NCI-H2196 treated with DMSO at 0.1 percent for 48 hours (cell line): ENCODE results near the gene METTL27.
"Not testable (repeated sequence)": the region's sequence is repeated elsewhere in the genome, so short reads cannot be mapped to it uniquely, and the experiment has no call there.

Source experiments
- DNase-seq: peaks from one replicate; lab custom pipeline; 2025; ENCODE audit not compliant: unreplicated experiment; lab: John Stamatoyannopoulos, UW

METTL27 gene

GRCh38 chr7:73842067-73842976 lies at the start of gene METTL27:
TSS of gene METTL27 (minus strand) at chr7:73842516. CDS start at chr7:73842140, 376 bp downstream.
- peak; percentile 89 for DNase-seq

GRCh38 chr7:73891178-73891885 lies 49.0 kb upstream of the METTL27 start:
- DNase-seq = no peak

GRCh38 chr7:73890555-73891147 lies 48.3 kb upstream of the METTL27 start:
- no peak for DNase-seq

- DNase-seq = no peak
These were observed 46.6 kb upstream of the METTL27 start for GRCh38 chr7:73888959-73889358.

GRCh38 chr7:73887762-73888161 lies 45.4 kb upstream of the METTL27 start:
- no peak for DNase-seq

GRCh38 chr7:73885975-73886798 lies 43.9 kb upstream of the METTL27 start:
- no peak for DNase-seq

GRCh38 chr7:73885433-73885974 lies 43.2 kb upstream of the METTL27 start:
- no peak for DNase-seq

- DNase-seq = not testable (repeated sequence)
These were observed 42.6 kb upstream of the METTL27 start for GRCh38 chr7:73884867-73885422.

GRCh38 chr7:73882047-73882402 lies 39.7 kb upstream of the METTL27 start:
- DNase-seq = no peak

- DNase-seq = no peak
These were observed 39.2 kb upstream of the METTL27 start for GRCh38 chr7:73881352-73882046.

- no peak for DNase-seq
These were observed 38.5 kb upstream of the METTL27 start for GRCh38 chr7:73880755-73881328.

GRCh38 chr7:73879977-73880681 lies 37.8 kb upstream of the METTL27 start:
- DNase-seq = no peak

GRCh38 chr7:73876973-73877372 lies 34.7 kb upstream of the METTL27 start:
- no peak for DNase-seq

- no peak for DNase-seq
These were observed 34.0 kb upstream of the METTL27 start for GRCh38 chr7:73876361-73876760.

- DNase-seq = no peak
These were observed 30.0 kb upstream of the METTL27 start for GRCh38 chr7:73872056-73872908.

- no peak for DNase-seq
These were observed 29.1 kb upstream of the METTL27 start for GRCh38 chr7:73871163-73872011.

- DNase-seq = no peak
These were observed 27.8 kb upstream of the METTL27 start for GRCh38 chr7:73870041-73870492.
